Duodenal mucosa (tissue), 2 donors: ENCODE results near the gene GNAT3.

Experiments used
- H3K27ac ChIP-seq: one replicate; pipeline ENCODE4 v1.7.0; 2013; ENCODE audit warnings: low read depth, low read length
- H3K27me3 ChIP-seq, 2 donors: one replicate each; pipeline ENCODE4 v1.7.0; 2013; ENCODE audit warnings: low read length in 2 of 2, control low read depth in 1 of 2; ENCODE audit not compliant: insufficient read depth in 2 of 2, control insufficient read depth in 1 of 2
- H3K36me3 ChIP-seq, 2 donors: one replicate each; pipeline ENCODE4 v1.7.0; 2013; ENCODE audit warnings: low read length in 2 of 2, control low read depth in 1 of 2; ENCODE audit not compliant: insufficient read depth in 2 of 2, control insufficient read depth in 1 of 2
- H3K4me1 ChIP-seq, 2 donors: one replicate each; pipeline ENCODE4 v1.7.0; 2013; ENCODE audit warnings: low read length in 2 of 2, control low read depth in 1 of 2; ENCODE audit not compliant: insufficient read depth in 2 of 2, control insufficient read depth in 1 of 2
- H3K4me3 ChIP-seq, 2 donors: one replicate each; pipeline ENCODE4 v1.7.0; 2013; ENCODE audit warnings: low read length in 2 of 2, low read depth in 1 of 2
- H3K9ac ChIP-seq, 2 donors: one replicate each; pipeline ENCODE4 v1.7.0; 2013; ENCODE audit warnings: low read length in 2 of 2, low read depth in 1 of 2
- H3K9me3 ChIP-seq, 2 donors: one replicate each; pipeline ENCODE4 v1.7.0; 2013; ENCODE audit warnings: low read length in 2 of 2, control low read depth in 1 of 2; ENCODE audit not compliant: control insufficient read depth in 1 of 2

Gene GNAT3

GRCh38 chr7:80449836-80450235 is 62.0 kb downstream of the GNAT3 start:
- Histone ChIP-seq H3K9ac (no peak overlapping the region), H3K27ac (no peak overlapping the region), H3K27me3 (no peaks in the 10 kb centered on the region), H3K36me3 (no peaks in the 10 kb centered on the region), H3K4me1 (peaks cover 0 to 10% of the 10 kb centered on the region in 2 donors), H3K9me3 (no peaks in the 10 kb centered on the region), H3K4me3 (no peak overlapping the region)

DNA sequence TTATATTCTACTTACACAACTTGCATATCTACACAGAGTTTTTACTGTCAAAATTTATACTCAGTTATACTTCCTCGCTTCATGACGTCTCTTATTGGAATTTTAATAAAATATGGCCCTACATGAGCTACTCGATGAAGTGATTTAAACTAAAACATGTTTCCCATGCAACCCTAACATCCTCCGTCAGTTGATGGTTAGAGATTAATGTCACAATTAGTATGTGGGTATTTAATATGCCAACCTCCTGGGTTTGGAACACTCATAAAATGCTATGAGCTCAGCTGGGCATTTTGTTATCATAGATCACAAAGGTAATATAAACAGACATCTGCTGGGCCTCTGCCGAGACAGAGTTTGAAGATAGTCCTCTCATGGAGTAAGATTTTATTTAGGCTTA is 66.5 kb downstream of the GNAT3 start:
- Histone ChIP-seq H3K27ac (no peak overlapping the region), H3K4me3 (no peak overlapping the region), H3K4me1 (peaks cover 0 to under 1% of the 10 kb centered on the region in 2 donors), H3K9ac (no peak overlapping the region), H3K27me3 (no peaks in the 10 kb centered on the region), H3K9me3 (no peaks in the 10 kb centered on the region), H3K36me3 (no peaks in the 10 kb centered on the region)

DNA sequence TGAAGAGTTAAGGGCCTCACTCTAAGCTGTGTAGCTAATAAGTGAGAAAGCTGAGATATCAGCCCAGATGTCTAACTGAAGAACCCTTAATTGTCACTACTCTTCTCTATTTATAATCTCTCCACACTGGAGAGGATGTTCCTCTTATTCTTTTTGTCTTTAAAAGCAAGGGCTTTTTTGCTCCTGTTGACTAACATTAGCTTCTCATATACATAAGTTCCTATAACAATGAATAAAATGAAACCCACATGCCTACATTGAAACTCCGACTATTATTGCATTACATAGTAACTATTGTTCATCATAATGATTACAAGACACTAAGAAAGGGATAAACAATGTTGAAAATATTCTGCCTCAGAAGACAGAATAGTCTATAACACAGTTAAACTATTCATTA is 67.1 kb downstream of the GNAT3 start:
- no peaks in the 10 kb centered on the region for H3K4me1 ChIP-seq
- H3K36me3 ChIP-seq, result no peaks in the 10 kb centered on the region
- no peak overlapping the region for H3K4me3 ChIP-seq
- no peak overlapping the region for H3K9ac ChIP-seq
- no peaks in the 10 kb centered on the region for H3K27me3 ChIP-seq
- H3K27ac ChIP-seq, result no peak overlapping the region
- no peaks in the 10 kb centered on the region for H3K9me3 ChIP-seq

DNA sequence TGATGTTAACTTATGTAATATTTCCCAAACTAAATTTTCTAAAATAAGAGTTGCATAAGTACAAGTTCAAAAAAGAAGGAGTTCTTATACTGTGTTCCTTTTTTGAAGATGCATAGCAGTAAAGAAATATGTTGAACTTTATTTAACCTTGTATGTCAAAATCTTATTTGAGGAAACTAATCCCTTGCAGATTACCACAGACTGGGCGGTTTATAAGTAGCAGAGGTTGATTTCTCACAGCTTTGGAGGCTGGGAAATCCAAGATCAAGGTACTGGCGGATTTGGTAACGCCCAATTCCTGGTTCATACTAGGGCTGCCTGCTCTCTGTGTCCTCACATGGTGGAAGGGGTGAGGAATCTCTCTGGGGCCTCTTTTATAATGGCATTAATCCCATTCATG is 68.5 kb downstream of the GNAT3 start:
- H3K4me1 ChIP-seq, result no peaks in the 10 kb centered on the region
- H3K9me3 ChIP-seq, result no peaks in the 10 kb centered on the region
- H3K27ac ChIP-seq, result no peak overlapping the region
- H3K27me3 ChIP-seq, result no peaks in the 10 kb centered on the region
- H3K36me3 ChIP-seq, result no peaks in the 10 kb centered on the region
- no peak overlapping the region for H3K4me3 ChIP-seq
- no peak overlapping the region for H3K9ac ChIP-seq

GRCh38 chr7:80440883-80441282 is 71.0 kb downstream of the GNAT3 start:
- no peak overlapping the region for H3K27ac ChIP-seq

DNA sequence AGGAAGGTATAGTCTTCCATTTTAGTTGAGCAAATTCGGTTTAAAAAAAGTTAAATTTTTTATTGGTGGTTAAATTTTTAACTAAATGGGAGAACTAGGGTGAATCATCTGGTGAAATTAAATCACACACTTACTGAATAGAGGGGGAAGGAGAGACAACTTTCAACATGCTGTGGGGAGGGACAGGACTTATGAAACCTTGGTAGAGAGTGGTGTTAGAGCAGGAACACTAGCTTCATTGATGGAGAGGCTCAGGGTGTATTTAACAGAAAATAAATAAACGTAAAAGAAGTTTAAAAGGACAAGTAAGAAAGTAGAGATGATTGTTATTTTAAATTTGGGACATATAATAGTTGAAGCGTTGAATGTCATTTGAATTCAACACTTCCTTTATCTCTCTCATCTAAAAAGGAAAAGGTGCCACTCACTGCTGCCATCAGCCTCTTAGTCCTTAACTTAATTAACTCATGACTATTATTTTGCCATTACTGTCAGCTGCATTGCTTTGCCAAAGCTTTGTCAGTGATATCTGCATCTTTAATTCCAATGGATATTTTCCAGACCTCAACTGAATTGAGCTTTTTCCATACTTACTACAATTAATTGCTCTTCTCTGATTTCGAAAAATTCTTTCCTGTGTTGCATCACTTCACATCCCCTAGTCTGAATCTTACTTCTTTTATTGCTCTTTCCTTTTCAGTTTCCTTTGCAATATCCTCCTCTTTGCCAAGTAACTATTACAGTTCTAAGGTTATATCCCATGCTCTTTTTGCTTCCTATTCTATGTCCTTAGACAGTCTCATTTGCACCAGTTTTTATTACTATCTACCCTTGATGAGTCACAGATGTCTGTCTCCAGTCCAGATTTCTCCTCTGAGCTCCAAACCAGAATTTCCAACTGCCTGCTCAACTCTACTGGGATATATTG is 71.7 kb downstream of the GNAT3 start:
- H3K9ac ChIP-seq, result no peak overlapping the region
- no peaks in the 10 kb centered on the region for H3K4me1 ChIP-seq
- H3K9me3 ChIP-seq, result no peaks in the 10 kb centered on the region
- H3K27ac ChIP-seq, result no peak overlapping the region
- no peaks in the 10 kb centered on the region for H3K36me3 ChIP-seq
- no peaks in the 10 kb centered on the region for H3K27me3 ChIP-seq
- H3K4me3 ChIP-seq, result no peak overlapping the region

More at GRCh38 chr7:80440883-80441282, 71.0 kb downstream of the GNAT3 start:
- Histone ChIP-seq H3K9ac (no peak overlapping the region), H3K4me1 (no peaks in the 10 kb centered on the region), H3K4me3 (no peak overlapping the region), H3K27me3 (no peaks in the 10 kb centered on the region), H3K36me3 (no peaks in the 10 kb centered on the region), H3K9me3 (no peaks in the 10 kb centered on the region)

DNA sequence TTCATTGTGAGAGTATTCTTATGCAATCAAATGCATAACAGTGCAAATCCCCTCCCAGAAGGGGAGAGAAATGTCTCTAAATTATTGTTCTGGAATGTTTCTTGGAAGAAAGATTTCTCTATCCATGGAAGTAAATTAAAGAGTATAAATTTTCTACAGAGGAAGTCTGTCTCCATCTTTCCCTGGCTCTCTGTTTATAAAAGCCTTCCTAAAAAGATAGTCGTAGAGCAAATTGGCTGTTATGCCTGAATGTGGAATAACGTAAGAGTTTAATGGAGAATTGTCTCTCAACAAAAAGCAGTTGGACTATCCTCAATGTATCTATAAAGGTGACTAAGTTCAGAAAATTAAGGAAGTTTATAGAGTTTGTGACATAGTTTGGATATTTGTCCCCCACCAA is 76.3 kb downstream of the GNAT3 start:
- Histone ChIP-seq H3K4me3 (no peak overlapping the region), H3K27me3 (no peaks in the 10 kb centered on the region), H3K27ac (no peak overlapping the region), H3K36me3 (no peaks in the 10 kb centered on the region), H3K9ac (no peak overlapping the region), H3K9me3 (no peaks in the 10 kb centered on the region), H3K4me1 (no peaks in the 10 kb centered on the region)

DNA sequence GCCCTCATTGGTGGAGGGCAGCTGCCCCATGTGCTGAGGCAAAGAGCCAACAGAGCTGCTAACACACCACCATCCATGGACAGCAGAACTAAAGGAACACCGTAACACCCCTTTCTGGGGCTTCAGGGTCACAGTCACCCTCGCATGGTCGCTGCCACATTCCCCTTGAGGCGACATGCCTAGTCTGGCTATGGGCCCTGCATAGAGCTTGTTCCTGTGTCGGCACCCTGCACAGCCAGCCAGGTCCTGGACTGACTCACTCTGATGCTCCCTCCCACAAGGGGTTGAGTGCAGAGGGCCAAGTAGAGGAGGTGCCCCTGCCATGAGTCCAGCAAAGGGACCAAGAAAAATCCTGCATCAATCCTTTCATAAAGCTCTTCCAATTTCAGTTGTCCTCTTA is 77.8 kb downstream of the GNAT3 start:
- Histone ChIP-seq H3K4me3 (no peak overlapping the region), H3K9me3 (no peaks in the 10 kb centered on the region), H3K36me3 (no peaks in the 10 kb centered on the region), H3K27ac (no peak overlapping the region), H3K9ac (no peak overlapping the region), H3K4me1 (no peaks in the 10 kb centered on the region), H3K27me3 (no peaks in the 10 kb centered on the region)

DNA sequence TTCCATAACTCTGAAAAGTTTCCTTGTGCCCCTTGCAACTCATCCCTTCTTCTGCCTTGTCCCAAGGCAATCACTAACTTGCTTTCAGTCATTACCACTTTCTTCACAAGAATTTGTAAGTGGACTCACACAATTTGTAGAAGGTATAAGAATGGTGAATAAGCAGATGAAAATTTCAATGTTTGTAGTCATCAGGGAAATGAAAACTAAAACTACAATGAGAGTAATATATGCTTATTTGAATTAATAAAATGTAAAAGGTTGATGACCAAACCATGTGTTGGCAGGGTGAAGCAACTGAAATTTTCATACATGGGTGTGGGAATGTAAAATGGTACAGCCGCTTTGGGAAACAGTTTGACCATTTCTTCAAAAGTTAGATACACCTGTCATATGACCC is 79.7 kb downstream of the GNAT3 start:
- H3K27me3 ChIP-seq, result no peaks in the 10 kb centered on the region
- peaks cover 0 to 4% of the 10 kb centered on the region in 2 donors for H3K4me1 ChIP-seq
- no peaks in the 10 kb centered on the region for H3K36me3 ChIP-seq
- H3K4me3 ChIP-seq, result no peak overlapping the region
- H3K9ac ChIP-seq, result no peak overlapping the region
- H3K27ac ChIP-seq, result no peak overlapping the region
- no peaks in the 10 kb centered on the region for H3K9me3 ChIP-seq

DNA sequence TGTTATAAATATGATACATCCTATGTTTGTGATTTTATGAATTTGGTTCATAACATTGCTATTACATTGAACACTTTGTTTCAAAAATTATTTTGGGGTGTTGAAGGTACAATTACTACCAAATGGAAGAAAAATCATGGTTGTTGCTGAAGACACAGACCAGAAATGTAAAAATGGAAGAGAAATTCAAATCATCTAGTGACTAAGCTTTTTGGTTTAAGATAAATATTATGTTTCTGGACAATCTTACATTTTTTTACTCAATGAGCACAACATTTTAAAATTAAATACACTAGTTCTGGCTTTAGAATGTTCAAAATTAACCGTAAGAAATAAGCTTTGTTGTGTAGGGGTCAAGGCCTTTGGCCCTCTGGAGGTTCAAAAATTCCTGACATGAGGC is 82.7 kb downstream of the GNAT3 start:
- Histone ChIP-seq H3K9ac (no peak overlapping the region), H3K4me3 (no peak overlapping the region), H3K36me3 (no peaks in the 10 kb centered on the region), H3K9me3 (no peaks in the 10 kb centered on the region), H3K4me1 (peaks cover 0 to 4% of the 10 kb centered on the region in 2 donors), H3K27me3 (no peaks in the 10 kb centered on the region), H3K27ac (no peak overlapping the region)
